HTERT RPE-1 (cell line): ENCODE results near the gene PAXX.

ENCODE experiments used
- in situ Hi-C: fragments of 300-500 bp; cut with MboI; formaldehyde crosslinking; loops from 4 replicates; pipeline ENCODE4 v1.14.3; 2020; ENCODE audit warnings: low sequenced_read_pairs

Gene PAXX

GRCh38 chr9:137015976-137016375 lies 23.8 kb downstream of the PAXX start:
- in situ Hi-C loops: no loop called here

- in situ Hi-C loops: no loop called here
Observed at GRCh38 chr9:137016436-137016835, 24.2 kb downstream of the PAXX start.

- in situ Hi-C loops: no loop called here
Observed at GRCh38 chr9:137017071-137017470, 24.8 kb downstream of the PAXX start.

GRCh38 chr9:137017791-137018497 lies 25.7 kb downstream of the PAXX start:
- in situ Hi-C loops: no loop called here

- in situ Hi-C loops: no loop called here
Observed at GRCh38 chr9:137018761-137019559, 26.7 kb downstream of the PAXX start.

- in situ Hi-C loops: no loop called here
Observed at GRCh38 chr9:137019891-137020683, 27.9 kb downstream of the PAXX start.

- in situ Hi-C loops: no loop called here
Observed at GRCh38 chr9:137020771-137021567, 28.7 kb downstream of the PAXX start.

GRCh38 chr9:137021568-137021978 lies 29.4 kb downstream of the PAXX start:
- in situ Hi-C loops: no loop called here

GRCh38 chr9:137021979-137022661 lies 29.9 kb downstream of the PAXX start:
- in situ Hi-C loops: no loop called here

- in situ Hi-C loops: no loop called here
Observed at GRCh38 chr9:137022662-137023008, 30.4 kb downstream of the PAXX start.

GRCh38 chr9:137023157-137023556 lies 30.9 kb downstream of the PAXX start:
- in situ Hi-C loops: no loop called here

GRCh38 chr9:137023583-137023991 lies 31.4 kb downstream of the PAXX start:
- in situ Hi-C loops: no loop called here

- in situ Hi-C loops: no loop called here
Observed at GRCh38 chr9:137025517-137025966, 33.3 kb downstream of the PAXX start.

- in situ Hi-C loops: no loop called here
Observed at GRCh38 chr9:137026384-137026783, 34.2 kb downstream of the PAXX start.

GRCh38 chr9:137026828-137027227 lies 34.6 kb downstream of the PAXX start:
- in situ Hi-C loops: no loop called here

- in situ Hi-C loops: no loop called here
Observed at GRCh38 chr9:137027369-137028262, 35.4 kb downstream of the PAXX start, which contains the start of gene ABCA2. TSS of gene ABCA2 (minus strand) at chr9:137028237. CDS start at chr9:137028140, 97 bp downstream.

GRCh38 chr9:137028263-137029057 lies 36.2 kb downstream of the PAXX start:
- in situ Hi-C loops: no loop called here
